Neural cell (in vitro differentiated cells): ENCODE results near the gene CDR2L.

Experiments used
- CTCF ChIP-seq: fragments of 450-650 bp; IDR thresholded peaks from 2 replicates; pipeline ENCODE4 v1.5.1; 2014; ENCODE audit warnings: antibody characterized with exemption, mild to moderate bottlenecking, moderate library complexity; ENCODE audit not compliant: poor library complexity, severe bottlenecking
- EP300 ChIP-seq: fragments of 450-650 bp; conservative IDR thresholded peaks from 2 replicates; pipeline ENCODE4 v1.6.1; 2014; ENCODE audit warnings: antibody characterized with exemption, mild to moderate bottlenecking, moderate library complexity; ENCODE audit not compliant: poor library complexity, severe bottlenecking
- EZH2 ChIP-seq: fragments of 200-600, 300-800 bp; shearing (Covaris generic), sonication (generic); IDR thresholded peaks from 2 replicates; pipeline ENCODE4 v1.6.1; 2014; ENCODE audit warnings: antibody characterized with exemption, low read length, borderline replicate concordance, mild to moderate bottlenecking; ENCODE audit not compliant: insufficient read depth, poor library complexity, severe bottlenecking
- MXI1 ChIP-seq: fragments of 450-650 bp; conservative IDR thresholded peaks from 2 replicates; pipeline ENCODE4 v1.6.1; 2014; ENCODE audit warnings: antibody characterized with exemption, mild to moderate bottlenecking; ENCODE audit not compliant: poor library complexity, severe bottlenecking

GRCh38 chr17:74990581-74991105, 3.2 kb downstream of the CDR2L start:
- TF ChIP-seq CTCF = no peak
- TF ChIP-seq EZH2 = no peak
- TF ChIP-seq MXI1 = no peak
- TF ChIP-seq EP300 = no peak
